NCI-H1436 treated with DMSO at 0.1 percent for 48 hours (cell line): ENCODE data around the gene GNAO1.

Source experiments
- DNase-seq: peaks from one replicate; lab custom pipeline; 2025; lab: John Stamatoyannopoulos, UW

The GNAO1 gene

DNA sequence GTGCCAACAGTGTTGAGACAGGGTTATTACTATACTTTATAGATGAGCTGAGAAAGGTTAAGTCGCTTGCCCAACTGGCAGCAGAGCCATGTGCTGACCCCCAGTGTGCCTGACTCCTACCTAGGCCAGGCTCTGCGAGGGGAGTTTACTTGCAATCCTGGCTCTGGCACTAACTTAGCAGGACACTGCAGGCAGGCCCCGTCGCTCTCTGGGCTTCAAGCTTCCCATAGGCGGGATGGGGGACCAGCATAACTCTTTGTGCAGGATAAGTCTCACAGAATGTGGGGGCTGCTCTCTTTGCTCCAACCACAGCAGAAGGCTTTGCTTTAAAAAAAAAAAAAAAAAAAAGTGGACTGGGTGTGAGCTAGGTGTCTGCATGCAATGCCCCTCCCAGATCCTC is 102.7 kb downstream of the GNAO1 start:
- no peak for DNase-seq

DNA sequence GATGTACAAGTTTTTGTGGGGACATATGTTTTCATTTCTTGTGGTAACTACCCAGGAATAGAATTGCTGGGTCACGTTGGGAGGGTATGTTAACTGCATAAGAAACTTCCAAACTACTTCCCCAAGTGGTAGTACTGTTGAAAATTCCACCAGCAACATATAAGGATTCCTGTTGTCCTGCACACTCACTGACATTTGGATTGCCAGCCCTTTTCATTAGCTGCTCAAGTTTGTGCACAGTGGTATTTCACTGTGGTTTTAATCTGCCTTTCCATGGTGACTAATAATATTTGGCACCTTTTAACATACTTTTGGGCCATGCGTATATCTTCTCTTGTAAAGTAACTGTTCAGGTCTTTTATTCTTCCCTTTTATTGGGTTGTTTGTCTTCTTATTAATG is 103.3 kb downstream of the GNAO1 start:
- no peak for DNase-seq

DNA sequence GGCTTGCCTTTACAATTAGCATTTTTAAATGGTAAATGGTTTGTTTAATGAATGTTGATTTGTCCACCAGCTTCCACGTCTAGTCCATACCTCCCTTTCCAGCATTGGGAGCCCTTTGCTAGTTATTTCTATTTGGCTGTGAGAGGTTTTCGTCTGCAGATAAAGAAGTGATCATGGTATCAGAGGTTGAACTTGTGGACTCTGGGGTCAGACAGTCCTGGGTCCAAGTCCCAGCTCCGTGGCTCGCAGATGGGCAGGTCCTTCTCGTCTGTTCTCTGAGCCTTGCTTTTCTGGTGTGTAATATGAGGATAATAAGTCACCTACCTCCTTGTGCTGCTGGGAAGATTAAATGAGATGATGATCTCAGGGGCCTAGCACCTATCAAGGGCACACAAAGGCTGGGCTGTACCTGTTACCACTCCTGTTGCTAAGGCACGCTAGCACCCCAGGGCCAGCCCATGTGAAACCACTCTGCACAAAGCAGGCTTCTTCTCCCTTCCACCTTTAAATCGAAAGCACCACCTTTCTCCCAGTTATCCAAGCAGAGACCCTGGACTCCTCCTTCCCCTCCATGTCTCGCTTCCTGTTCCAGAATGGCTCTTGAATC is 103.9 kb downstream of the GNAO1 start:
- no peak for DNase-seq

DNA sequence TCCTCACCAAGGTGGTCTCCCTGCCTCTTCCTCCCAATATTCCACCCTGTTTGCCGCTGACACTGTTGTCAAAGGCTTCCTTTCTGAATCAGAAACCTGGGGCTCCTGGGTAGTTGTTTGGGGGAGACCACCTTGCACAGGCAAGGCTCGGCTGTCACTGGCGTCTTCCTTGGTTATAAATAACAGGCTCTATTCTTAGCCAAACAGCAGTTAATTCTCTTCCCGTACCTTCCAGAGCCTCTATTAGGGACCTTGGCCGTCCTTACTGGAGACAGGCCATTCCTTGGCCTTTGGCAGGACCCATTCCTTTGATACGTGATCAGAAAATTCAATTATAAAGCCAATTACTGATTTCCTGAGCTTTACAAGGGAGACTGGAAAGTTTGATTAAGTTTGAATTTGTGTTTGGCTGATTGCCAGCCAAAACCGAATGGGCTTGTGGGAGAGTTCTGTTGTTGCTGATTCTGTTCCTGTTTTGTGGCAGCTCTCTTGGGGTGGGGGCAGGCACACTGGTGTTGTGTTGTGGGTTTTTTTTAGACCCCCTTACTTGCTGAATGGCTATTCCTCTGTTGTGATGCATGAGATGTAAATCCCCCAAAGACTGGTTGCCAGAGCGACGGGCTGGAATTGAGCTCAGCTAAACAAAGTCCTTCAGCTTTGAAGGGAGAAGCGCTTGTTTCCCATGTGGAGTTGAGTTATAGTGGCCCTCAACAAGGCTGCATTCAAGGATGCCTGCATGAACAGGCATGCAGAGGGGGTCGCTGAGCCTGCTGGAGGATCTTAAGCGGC is 104.6 kb downstream of the GNAO1 start:
- DNase-seq = no peak

DNA sequence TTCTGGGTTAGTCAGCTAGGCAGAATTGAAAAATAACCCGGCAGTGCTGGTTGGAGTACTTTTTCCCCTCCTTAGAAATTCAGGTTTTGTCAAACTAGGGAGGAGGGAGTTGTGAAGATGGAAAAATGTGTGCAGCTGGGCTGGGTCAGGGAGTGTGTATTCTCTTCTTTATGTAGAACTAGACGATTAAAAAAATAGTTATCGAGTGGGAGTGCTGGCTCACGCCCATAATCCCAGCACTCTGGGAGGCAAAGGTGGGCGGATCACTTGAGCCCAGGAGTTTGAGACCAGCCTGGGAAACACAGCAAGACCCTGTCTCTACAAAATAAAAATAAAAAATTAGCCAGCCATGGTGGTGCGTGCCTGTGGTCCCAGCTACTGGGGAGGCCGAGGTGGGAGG is 106.4 kb downstream of the GNAO1 start:
- no peak for DNase-seq

DNA sequence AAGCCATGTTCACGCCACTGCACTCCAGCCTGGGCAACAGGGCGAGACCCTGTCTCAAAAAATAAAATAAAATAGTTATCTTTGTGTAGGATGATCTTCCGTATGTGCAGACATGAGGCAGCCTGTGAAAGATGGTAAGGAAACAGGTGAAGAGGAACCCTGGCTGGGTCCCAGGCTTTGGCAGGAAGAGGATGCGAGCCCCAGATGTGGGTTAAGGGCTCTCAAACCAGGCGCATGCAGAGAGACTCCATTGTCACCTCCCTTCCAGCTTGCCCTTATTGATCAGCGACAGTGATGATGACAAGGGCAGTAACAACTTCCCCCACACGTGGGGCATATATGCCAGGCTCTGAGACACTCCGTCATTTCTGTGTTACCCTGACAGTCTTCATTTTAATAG is 106.8 kb downstream of the GNAO1 start:
- DNase-seq = no peak

DNA sequence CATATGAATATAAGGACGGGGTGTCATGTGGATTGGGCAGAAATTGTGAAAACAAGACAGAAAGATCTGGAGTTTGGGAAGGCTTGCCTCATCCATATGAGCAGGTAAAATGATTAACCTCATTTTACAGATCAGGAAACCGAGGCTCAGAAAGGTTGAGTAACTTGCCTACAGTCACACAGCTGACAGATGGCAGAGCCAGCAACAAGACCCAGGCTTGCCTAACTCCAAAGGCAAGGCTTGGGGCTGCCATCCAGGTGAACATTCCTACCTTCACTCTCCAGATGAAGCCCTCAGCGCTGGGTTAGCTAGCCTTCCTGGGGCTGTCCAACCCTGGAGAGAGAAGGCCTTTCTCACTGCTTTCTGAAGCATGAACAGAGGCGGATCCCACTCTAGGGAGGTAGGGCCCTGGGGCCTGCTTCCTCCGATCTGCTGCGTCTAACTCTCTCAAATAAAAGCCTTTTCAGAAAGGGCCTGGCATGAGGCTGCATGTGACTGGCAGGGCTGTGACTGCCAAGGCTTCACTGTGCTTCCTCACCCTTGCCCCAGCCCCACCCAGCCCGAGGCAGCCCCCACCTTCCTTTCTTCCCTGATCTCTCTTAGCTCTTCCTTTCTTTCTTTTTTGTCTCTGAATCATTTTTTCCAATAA is 107.8 kb downstream of the GNAO1 start:
- no peak for DNase-seq

DNA sequence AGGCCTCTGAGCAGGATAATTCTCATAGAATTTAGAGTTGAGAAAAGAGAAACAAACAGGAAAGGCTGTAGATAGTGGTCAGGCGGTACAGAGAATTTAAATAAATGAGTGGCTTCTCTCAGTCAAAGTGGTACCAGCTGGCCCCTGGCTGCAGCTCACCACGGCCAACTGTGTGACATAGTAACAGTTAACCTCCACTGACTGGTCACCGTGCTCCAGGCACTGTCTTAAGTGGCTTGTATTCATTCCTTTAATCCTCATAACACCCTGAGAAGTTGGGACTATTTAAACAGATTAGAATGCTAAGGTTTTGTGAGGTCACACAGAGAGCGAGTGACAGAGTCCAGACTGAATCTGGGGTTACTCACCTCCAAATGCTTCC is 108.9 kb downstream of the GNAO1 start:
- no peak for DNase-seq

DNA sequence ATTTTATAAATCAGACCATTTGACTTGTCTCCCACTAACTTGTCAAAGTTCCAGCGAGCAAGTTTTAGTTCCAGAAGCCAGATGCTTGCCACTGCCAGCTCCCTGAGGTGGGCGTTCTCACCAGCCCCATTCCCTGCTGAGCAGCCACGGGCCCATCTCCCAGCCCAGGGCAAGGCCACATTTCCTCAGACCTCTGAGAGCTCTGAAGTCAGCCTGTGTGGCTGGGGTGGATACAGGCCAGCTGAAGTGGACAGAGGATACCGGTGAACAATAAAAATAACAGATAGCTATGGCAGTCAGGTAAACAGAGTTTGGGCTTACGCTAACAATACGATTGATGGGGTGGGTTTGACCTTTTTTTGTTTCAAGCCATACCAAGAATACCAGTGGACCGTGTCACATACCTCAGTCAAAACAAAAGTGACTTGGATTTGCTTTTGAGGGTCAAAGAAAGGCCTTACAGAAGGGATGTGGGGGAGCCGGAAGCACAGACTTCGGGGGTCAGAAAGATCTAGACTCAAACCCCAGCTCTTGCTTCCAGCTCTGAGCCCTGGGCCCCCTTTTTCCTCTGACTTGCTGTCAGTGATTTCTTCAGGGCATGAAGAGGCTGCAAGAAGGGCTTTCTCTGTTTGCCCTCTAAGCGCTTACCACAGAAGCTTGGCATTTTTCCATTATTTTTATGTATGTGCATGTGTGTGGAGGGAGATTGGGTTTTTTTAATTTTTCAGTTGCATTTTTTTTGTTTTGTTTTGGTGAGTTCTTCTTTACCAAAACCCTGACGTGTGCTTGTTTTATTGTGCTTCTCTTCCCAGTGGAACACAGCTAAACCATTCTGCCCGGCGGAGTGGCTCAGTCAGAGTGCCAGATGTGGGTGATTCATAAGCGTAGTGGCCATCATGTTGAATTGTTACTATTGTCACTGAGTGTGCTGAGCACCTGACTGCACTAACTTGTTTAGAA is 109.9 kb downstream of the GNAO1 start:
- DNase-seq = no peak

DNA sequence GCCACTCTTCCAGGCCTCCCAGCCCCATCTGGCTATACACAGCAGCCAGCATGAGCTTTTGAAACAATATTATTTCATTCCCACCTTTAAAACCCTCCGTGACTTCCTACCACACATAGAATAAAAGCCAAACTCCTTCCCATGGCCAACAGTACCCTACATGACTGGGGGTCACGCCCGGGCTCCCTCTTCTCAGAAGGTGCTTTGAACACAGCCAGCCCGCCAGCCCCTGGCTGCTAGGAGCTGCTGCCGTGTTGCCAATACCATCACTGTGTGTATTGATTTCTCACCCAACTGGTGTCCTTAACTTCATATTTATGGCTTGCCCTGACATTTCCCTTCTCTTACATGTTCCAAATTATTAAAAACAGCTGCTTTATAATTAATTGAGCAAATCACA is 111.2 kb downstream of the GNAO1 start:
- DNase-seq = no peak

DNA sequence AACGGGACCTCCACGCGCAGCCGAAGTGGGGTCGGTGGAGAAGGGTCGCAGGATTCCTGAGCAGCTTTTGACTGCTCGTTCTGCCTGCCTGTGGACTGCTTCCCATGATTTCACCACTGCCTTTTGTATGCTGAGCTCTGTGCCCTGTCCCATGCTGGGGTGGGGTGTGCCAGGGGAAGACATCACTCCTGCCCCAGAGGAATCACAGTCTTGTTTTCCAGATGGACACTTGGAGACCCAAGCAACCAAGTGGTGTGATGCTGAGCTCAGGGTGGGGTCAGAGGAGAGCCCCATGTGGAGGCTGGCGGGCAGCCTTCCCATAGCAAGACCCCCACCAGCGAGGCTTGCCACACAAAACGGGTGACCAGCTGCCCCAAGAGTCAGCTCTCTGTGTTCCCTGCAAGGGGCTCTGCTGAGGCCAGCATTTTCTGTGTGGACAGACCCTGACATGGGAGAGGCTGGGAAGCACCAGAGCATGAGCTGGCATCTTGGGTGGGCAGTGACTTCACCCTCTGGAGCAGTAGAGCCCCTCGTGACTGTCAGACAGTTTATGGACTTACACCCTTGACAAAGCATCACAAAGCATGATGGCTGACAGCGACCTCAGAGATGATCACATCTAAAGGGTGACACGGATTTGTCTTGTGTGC is 111.9 kb downstream of the GNAO1 start:
- DNase-seq = no peak

DNA sequence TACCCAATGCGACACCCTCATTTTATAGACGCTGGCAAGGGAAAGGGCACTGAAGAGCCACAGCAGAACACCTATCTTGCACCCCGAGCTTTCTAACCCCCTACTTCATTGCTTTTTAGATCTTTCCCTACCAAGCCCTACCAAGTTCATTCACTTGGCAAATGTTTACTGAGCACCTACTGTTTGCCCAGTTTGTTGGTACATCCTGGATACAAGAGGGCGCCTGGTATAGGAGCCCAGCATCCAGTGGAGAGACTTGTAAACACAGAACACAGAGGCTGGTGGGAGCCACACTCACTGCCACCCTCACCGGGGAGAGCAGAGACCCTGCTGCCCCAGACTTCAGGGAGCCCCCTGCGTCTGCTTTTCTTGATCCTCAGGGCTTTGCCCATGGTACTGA is 112.6 kb downstream of the GNAO1 start:
- DNase-seq = no peak

DNA sequence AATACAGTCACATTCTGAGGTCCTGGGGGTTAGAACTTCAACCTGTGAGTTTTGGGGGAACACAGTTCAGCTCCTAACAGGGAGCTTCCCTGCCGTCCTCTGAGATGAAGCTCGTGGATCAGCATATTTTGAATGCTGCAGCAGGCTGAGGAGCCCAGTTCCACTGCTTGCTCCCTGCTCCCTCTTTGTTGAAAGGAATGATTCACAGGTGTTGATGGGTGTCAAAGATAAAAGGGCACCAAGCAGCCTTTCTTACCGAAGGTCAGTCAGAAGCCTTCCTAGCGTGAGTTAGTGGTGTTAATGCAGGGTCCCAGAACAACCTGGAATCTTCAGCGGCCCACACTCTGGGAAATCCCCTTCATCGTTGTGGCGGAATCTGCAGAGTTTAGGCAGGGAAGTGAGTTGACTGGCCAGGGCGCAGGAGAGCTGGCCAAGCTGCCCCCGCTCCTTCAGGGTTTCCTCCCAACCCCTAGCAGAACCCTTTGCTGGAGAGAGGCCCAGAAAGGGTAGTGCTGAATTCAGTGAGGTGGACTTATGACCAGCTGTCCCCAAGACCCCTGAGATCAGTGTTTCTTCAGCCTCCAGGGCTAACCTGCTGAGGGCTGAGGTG is 114.8 kb downstream of the GNAO1 start:
- DNase-seq = no peak

DNA sequence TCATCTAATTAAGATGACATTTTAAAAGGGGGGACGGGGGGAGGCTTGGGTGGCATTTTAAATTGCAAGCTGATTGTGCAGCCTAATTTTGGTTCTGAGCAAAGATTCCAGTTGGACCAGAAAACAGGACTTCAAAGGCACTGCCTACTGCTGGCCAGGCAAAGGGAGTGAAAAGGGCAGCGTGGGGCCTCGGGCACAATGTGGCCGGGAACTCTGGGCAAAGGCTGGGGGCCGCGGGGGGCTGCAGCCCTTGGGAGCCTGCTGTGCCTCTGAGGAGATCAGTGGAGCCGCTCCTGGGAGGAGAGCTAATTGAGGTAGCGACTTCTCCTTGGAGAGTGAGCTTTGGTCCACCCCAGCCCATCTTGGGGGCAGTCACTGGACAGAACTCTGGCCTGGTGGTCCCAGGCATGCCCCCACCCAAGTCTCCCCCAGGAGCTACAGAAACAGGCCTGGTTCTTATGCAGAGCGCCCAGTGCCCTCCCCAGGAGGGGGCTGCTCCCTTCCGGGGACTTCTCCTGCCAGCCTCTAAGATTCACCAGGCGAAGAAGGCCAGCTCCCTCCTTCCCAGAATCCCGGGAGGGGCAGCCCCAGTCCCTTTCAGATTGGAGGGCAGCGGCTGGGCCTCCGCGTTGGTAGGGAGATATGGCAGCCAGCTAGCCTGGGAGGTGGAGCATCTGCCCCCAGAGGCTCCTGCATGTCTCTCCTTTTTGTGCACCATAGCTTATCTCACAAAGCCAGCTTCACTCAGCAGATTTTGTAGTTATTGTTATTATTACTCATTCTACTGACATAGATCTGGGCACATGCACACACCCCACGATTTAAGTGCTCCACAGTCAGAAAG is 115.6 kb downstream of the GNAO1 start:
- no peak for DNase-seq

DNA sequence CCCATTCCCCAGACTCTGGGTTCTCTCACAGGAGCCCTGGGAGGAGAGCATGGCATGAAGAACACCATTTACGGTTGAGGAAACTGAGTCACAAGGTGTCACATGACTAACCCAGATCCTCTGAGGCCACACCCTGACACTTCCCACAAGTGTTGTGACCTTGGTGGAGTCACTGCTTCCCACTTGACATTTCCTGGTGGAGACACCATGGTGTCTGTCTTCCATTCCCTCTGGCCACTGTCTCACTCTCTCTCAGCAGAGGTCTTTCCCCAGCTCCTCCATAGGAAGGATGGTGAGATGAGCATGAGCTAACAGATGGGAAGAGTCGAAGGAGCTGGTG is 116.2 kb downstream of the GNAO1 start:
- DNase-seq = no peak

DNA sequence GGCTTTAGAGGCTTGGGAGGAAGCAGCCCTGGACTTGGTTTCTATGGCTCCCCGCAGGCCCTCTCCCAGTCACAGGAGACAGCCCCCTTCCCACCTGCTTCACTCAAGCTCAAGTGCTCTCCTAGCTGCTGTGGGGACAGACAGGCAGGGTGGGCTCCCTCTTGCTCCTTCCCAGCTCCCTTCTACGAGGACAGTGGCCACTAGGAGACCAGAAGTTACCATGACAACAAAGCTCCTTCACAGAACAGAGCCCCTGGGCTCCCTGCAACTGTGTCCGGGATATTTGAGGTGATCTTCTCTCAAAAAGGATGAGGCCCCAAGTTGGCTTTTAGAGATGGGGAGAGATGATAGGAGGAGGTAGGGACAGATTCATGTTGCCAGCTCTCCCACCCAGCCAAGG is 117.7 kb downstream of the GNAO1 start:
- DNase-seq = no peak

DNA sequence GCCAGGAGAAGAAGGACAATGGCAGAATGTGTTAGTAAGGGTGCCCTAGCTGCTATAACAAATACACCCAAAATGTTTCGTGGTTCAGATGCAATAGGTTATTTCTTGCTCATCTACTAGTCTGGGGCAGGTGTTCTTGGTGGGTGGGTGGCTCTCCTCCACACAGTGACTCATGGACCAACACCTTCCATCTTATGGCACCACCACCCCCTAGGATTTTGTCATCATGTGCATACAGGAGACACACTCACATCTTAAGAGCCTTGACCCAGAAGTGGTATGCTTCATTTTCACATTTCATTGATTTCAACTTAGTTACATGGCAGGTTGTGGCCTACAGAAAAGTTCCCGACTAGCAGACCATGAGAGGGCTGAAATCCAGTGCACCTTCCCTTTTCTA is 119.4 kb downstream of the GNAO1 start:
- DNase-seq = no peak

DNA sequence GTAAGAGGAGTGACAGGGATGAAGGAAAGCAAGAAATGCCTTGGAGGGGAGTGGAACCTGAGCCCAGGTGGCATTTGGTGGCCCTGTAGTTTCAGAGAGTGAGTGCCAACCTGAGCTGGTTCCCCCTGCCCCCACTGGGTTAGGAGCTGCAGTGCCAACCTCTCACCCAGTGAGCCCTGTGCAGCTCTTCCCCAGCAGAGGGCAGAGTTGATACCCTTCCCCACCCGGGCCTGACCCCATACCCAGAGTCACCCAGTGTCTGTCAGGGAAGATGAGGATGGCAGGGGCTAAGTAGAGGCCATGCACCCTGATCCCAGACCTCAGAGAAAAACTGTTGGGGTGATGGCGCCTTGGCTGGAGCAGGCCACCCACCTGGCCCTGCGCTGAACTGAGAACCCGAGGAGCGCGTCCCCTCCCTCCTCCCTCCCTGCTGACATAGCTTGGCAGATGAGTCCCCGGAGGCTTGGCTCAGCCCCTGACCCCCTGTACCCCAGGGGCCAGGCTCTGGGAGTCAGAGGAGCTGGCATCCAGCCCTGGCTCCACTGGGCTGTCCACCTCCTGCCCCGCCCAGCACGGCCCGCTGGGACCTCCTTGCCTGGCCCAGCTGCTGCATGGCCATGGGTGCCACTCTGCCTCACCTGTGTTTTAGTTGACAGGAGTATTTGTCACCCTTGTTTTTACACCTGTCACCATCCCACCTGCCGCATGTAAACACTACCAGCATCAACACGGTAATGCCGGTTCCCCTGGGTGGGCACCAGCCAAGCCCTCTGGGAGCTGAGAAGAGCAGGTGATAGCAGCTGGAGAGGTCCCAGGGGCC is 120.1 kb downstream of the GNAO1 start:
- DNase-seq = peak; percentile 94

DNA sequence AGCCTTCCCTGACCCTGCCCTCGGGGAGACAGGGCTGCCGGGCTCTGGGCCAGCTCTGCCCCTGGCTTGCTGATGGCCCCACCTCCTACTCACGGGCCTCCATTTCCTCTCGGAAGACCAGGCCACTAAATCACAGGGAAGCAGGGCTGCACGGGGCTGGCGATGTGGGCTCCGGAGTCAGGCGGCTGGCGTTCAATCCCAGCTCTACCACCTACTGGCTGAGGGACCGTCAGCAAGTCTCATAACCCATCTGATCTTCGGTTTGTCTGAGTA is 120.7 kb downstream of the GNAO1 start:
- DNase-seq = no peak

DNA sequence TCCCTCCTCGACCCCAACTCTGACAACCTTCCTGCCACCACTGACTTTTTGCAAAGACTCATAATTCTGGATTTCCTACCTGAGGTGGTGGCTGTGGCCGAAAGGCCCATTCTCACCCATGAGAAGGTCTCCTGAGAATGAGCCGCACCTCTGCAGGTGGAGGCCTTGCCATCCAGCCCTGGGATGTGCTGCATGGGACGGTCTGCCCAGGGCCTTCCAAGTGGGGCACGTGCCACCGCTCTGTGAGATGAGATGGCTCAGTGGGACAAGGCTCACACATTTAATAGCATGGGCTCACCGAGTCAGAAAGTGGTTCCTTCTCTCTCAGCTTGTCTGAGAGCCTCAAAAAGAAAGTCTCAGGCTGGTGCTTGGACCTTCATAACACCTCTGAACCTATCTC is 121.3 kb downstream of the GNAO1 start:
- DNase-seq = no peak
